ENCODE data around the gene TXNDC17. TPM values are rescaled to one million over a fixed set of nuclear protein-coding genes. Genes with fewer than 3 reads are reported as not detected.

TXNDC17 gene
- total and polyA plus RNA-seq, 2 of the 8 experiments (the other 6 are each of a cell fraction or from before 2014, with no cell fraction given): 182 to 410 TPM

- H3K79me1 ChIP-seq (ENCODE audit: low read depth, low read length): no peaks in the 10 kb centered on the region; the same call in 1 of the 2 replicates
- no peak overlapping the region for H3K14ac ChIP-seq (ENCODE audit: insufficient read length)
- peak overlapping the region; percentile 84 to 100 (median 88) for H3K4me3 ChIP-seq (ENCODE audit: extremely low read depth in 1 of 4, insufficient read depth in 2 of 4, low read depth in 3 of 4, low read length in 4 of 4)
- H4K20me1 ChIP-seq (replicated peaks in 1 of 2; ENCODE audit: control insufficient read depth in 1 of 2, insufficient read depth in 2 of 2, low read length in 2 of 2): peaks cover 0 to 2% of the 10 kb centered on the region in 2 experiments
- H3K27me3 ChIP-seq (replicated peaks in 1 of 4; ENCODE audit: control insufficient read depth in 3 of 4, extremely low read depth in 1 of 4, insufficient read depth in 3 of 4, low read length in 3 of 4): peaks cover 4 to 33% (median 24%) of the 10 kb centered on the region in 4 experiments
- H2AFZ ChIP-seq (ENCODE audit: low read length): 0 out of 2 replicates have a peak overlapping the region, but pooled peaks have one; percentile 83
- peak overlapping the region; percentile 66 for H3K4ac ChIP-seq (replicated peaks; ENCODE audit: insufficient read length, low read depth, low read length)
- peak overlapping the region; percentile 96 for H4K91ac ChIP-seq (replicated peaks; ENCODE audit: insufficient read length, low read length)
- H3K56ac ChIP-seq (replicated peaks; ENCODE audit: insufficient read length, low read depth, low read length): no peak overlapping the region
- H3K79me2 ChIP-seq (ENCODE audit: control insufficient read depth in 1 of 2, insufficient read depth in 2 of 2, low read length in 2 of 2): peaks cover 0 to 25% of the 10 kb centered on the region in 2 experiments; a peak in 2 of 4 replicates
- peaks cover 19% of the 10 kb centered on the region for H3K23me2 ChIP-seq (ENCODE audit: low read depth, low read length)
- H2BK20ac ChIP-seq (ENCODE audit: low read length): no peak overlapping the region
- peaks cover 3 to 22% (median 14%) of the 10 kb centered on the region in 4 experiments for H3K4me1 ChIP-seq (replicated peaks in 1 of 4; ENCODE audit: control insufficient read depth in 3 of 4, insufficient read depth in 4 of 4, low read length in 3 of 4)
- H3K36me3 ChIP-seq (ENCODE audit: control insufficient read depth in 2 of 4, insufficient read depth in 4 of 4, low read length in 3 of 4): peaks cover 0 to 10% (median 2%) of the 10 kb centered on the region in 4 experiments; a peak in 3 of 8 replicates
- H3K27ac ChIP-seq (ENCODE audit: low read depth, low read length): no peak overlapping the region
- H3K9ac ChIP-seq (replicated peaks in 1 of 4; ENCODE audit: extremely low read depth in 1 of 4, low read depth in 3 of 4, low read length in 3 of 4): peak overlapping the region in 2 of 4 experiments; percentile 15 to 18; a peak in 2 of 7 replicates
- 66% methylated on average over 34 of the region's 47 CpGs; no CpG with 5 or more reads in 1 of the 2 experiments for WGBS, 2 experiments (ENCODE audit: extremely low coverage in 1 of 2, insufficient coverage in 1 of 2, insufficient read length in 1 of 2, insufficient replicate concordance in 2 of 2, low coverage in 1 of 2, low lambda C conversion rate in 2 of 2, missing lambda C conversion rate in 1 of 2)
- no peaks in the 10 kb centered on the region; a peak in 1 of 4 replicates for H3K9me3 ChIP-seq (ENCODE audit: insufficient read depth in 2 of 2, low read depth in 1 of 2, low read length in 1 of 2)
- H2BK15ac ChIP-seq (ENCODE audit: low read length): peak overlapping the region; percentile 85; the same call in 1 of the 2 replicates
- H2BK5ac ChIP-seq (ENCODE audit: low read depth, low read length): peak overlapping the region; percentile 88; the same call in 1 of the 2 replicates
- peak overlapping the region; percentile 42 for H4K5ac ChIP-seq (ENCODE audit: insufficient read length, low read depth, low read length)
- H2AK5ac ChIP-seq (ENCODE audit: low read depth, low read length): no peak overlapping the region
- peak overlapping the region; percentile 85 for H4K8ac ChIP-seq (ENCODE audit: extremely low read depth, insufficient read depth, low read length)
- POLR2A ChIA-PET (ENCODE audit: partially characterized antibody): interaction anchor here (1.2 kb wide), 2 partner anchors 11 to 14 kb away, joined by 6 to 11 read pairs; partner anchors contain the start of genes KIAA0753 and TXNDC17
- H3K18ac ChIP-seq (ENCODE audit: extremely low read depth, low read length): peak overlapping the region; percentile 44
- peak overlapping the region; percentile 80; the same call in 1 of the 2 replicates for H2BK12ac ChIP-seq (ENCODE audit: low read depth, low read length)
- FAIRE-seq (no peak), DNase-seq (ENCODE audit: low read depth in 1 of 2, low spot score in 2 of 2) (no peak)
- CTCF ChIA-PET (ENCODE audit: partially characterized antibody): interaction anchor here (0.7 kb wide), 1 partner anchor 11 kb away, joined by 3 read pairs; the partner anchor contains the start of gene TXNDC17
- H2BK120ac ChIP-seq (replicated peaks; ENCODE audit: low read depth, low read length): no peak overlapping the region
- H3K4me2 ChIP-seq (ENCODE audit: insufficient read depth in 1 of 2, low read depth in 2 of 2, low read length in 2 of 2): peak overlapping the region; percentile 91 to 98
- H3K23ac ChIP-seq (ENCODE audit: insufficient read length): no peak overlapping the region
- TF ChIP-seq JUND (IDR thresholded peaks at IDR 0.05; ENCODE audit: low read length) (no peak), BRCA1 (IDR thresholded peaks at IDR 0.05; ENCODE audit: low read depth, low read length) (no peak), CEBPB (IDR thresholded peaks at IDR 0.05; ENCODE audit: low read depth, low read length) (no peak), EZH2 (IDR thresholded peaks at IDR 0.05; ENCODE audit: low read depth, low read length, severe bottlenecking) (no peak), ASH2L (IDR thresholded peaks at IDR 0.05; ENCODE audit: low read length) (peak; percentile 14), SP4 (IDR thresholded peaks at IDR 0.05; ENCODE audit: low read length) (no peak), YY1 (IDR thresholded peaks at IDR 0.05; ENCODE audit: low read depth, low read length) (no peak), SP1 (IDR thresholded peaks at IDR 0.05; ENCODE audit: low read depth, low read length) (no peak), NRF1 (IDR thresholded peaks at IDR 0.05; ENCODE audit: low read depth, low read length) (no peak), CHD1 (IDR thresholded peaks at IDR 0.05; ENCODE audit: low read depth, low read length) (no peak), CHD2 (IDR thresholded peaks at IDR 0.05; ENCODE audit: low read length) (no peak), CBX5 (IDR thresholded peaks at IDR 0.05; ENCODE audit: low read depth, low read length) (no peak), PHF8 (conservative IDR thresholded peaks at IDR 0.05; ENCODE audit: low read depth, low read length) (0 out of 2 replicates have a peak, but pooled peaks have one; percentile 8), RBBP5 (IDR thresholded peaks at IDR 0.05; ENCODE audit: borderline replicate concordance, low read depth, low read length) (no peak), POLR2A (IDR thresholded peaks at IDR 0.05; ENCODE audit: control extremely low read depth in 1 of 2, low read depth in 2 of 2, low read length in 2 of 2) (no peak)
These were observed 11.1 kb downstream of the TXNDC17 start for GRCh38 chr17:6651919-6652452.
